PC-9 (cell line): Measurements from ENCODE around the gene GNAL.

ENCODE experiments used
- CTCF ChIP-seq: fragments of 200-600 bp; sonication (generic); conservative IDR thresholded peaks from 2 replicates; pipeline ENCODE4 v1.6.1; 2017; ENCODE audit warnings: mixed run types, antibody characterized with exemption, mild to moderate bottlenecking, moderate library complexity
- EZH2 ChIP-seq: fragments of 200-600 bp; sonication (generic); IDR thresholded peaks from 2 replicates; pipeline ENCODE4 v1.8.0; 2017; ENCODE audit warnings: antibody characterized with exemption, low read depth

DNA sequence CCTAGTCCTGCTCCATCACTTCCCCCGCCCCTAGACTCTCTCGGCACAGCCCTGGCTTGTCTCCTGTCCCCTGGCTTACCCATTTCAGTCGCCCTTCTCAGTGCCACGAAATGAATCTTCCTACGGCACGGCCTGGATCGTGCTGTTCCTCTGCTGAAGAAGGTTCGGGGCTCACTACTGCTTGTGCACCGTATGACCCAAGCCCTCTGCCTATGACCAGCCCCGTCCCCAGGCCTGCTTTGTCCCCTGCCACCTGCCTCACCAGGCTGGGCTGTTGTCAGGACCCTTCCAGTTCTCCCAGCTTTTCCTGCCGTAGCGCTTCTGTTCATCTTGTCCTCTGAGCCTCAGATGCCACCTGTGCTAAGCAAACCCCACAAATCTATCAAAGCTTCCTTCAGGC is 176.0 kb downstream of the GNAL start:
- TF ChIP-seq EZH2 (no peak), CTCF (no peak)
